ENCODE data around the gene PRPF19. TPM values are rescaled to one million over a fixed set of nuclear protein-coding genes. Genes with fewer than 3 reads are reported as not detected.

The PRPF19 gene
- total and polyA plus RNA-seq, 2 of the 13 experiments (the other 11 are each of a cell fraction or from before 2014, with no cell fraction given) = 27.4 to 91.1 TPM

- peaks cover 2 to 3% of the 10 kb centered on the region in 2 experiments; a peak in 3 of 5 replicates for H3K36me3 ChIP-seq (replicated peaks in 1 of 2; ENCODE audit: control insufficient read depth in 1 of 2, insufficient read depth in 2 of 2, low read length in 2 of 2)
- no peaks in the 10 kb centered on the region for H3K9me3 ChIP-seq (ENCODE audit: low read length)
- WGBS (ENCODE audit: low lambda C conversion rate) = 95% methylated on average over 13 of the region's 27 CpGs
- H3K4me1 ChIP-seq (ENCODE audit: insufficient read depth, low read length) = no peaks in the 10 kb centered on the region
- H3K79me2 ChIP-seq (ENCODE audit: insufficient read depth, low read length) = no peaks in the 10 kb centered on the region
- no peaks in the 10 kb centered on the region for H4K20me1 ChIP-seq (ENCODE audit: insufficient read depth, low read length)
- in situ Hi-C loops (cut with HindIII; ENCODE audit: extremely low pct_ligation_motif_present, low pct_unique_long_range_greater_than_20kb) (no loop called here), intact Hi-C loops (cut with micrococcal nuclease; ENCODE audit: unreplicated experiment) (no loop called here)
- no peak overlapping the region for H2AFZ ChIP-seq (ENCODE audit: low read length)
- no peaks in the 10 kb centered on the region; a peak in 1 of 5 replicates for H3K27me3 ChIP-seq (ENCODE audit: control insufficient read depth in 1 of 2, insufficient read depth in 2 of 2, low read length in 2 of 2)
- BruUV-seq (replicated peaks) = no TSS peak
- no peak for ATAC-seq
- no peak overlapping the region for H3K27ac ChIP-seq (ENCODE audit: extremely low read length, insufficient read depth, low read length)
- ChIA-PET CTCF (ENCODE audit: low intra/inter-chr PET ratio, low total read pairs) (no interaction called here), POLR2A (no interaction called here)
- no peak for FAIRE-seq
- DNase-seq (ENCODE audit: low spot score) = no peak
- no peak overlapping the region for H3K4me3 ChIP-seq (replicated peaks in 1 of 3; ENCODE audit: insufficient read depth in 1 of 3, low read depth in 2 of 3, low read length in 3 of 3)
- no peak overlapping the region for H3K4me2 ChIP-seq (ENCODE audit: low read depth, low read length)
- no peak for TF ChIP-seq RXRA (CRISPR knock-in tag; IDR thresholded peaks at IDR 0.05)
- TF ChIP-seq ZNF138 (CRISPR knock-in tag; IDR thresholded peaks at IDR 0.05; ENCODE audit: low read depth) = no peak
- no peak for TF ChIP-seq CEBPZ (IDR thresholded peaks at IDR 0.05; ENCODE audit: low read length)
- TF ChIP-seq ZNF557 (CRISPR knock-in tag; IDR thresholded peaks at IDR 0.05) = no peak
- no peak for TF ChIP-seq ZNF205 (CRISPR knock-in tag; IDR thresholded peaks at IDR 0.05)
- TF ChIP-seq SRSF9 (IDR thresholded peaks at IDR 0.05; ENCODE audit: borderline replicate concordance, insufficient read depth, low read depth, low read length, poor library complexity, severe bottlenecking) = no peak
- no peak for TF ChIP-seq ZNF451 (CRISPR knock-in tag; IDR thresholded peaks at IDR 0.05)
- TF ChIP-seq TIGD3 (CRISPR knock-in tag; IDR thresholded peaks at IDR 0.05; ENCODE audit: borderline replicate concordance) = no peak
- no peak for TF ChIP-seq ZBTB49 (CRISPR knock-in tag; IDR thresholded peaks at IDR 0.05; ENCODE audit: borderline replicate concordance)
- no peak for TF ChIP-seq TRIM22 (IDR thresholded peaks at IDR 0.05)
- no peak for TF ChIP-seq TBP (CRISPR knock-in tag; IDR thresholded peaks at IDR 0.05)
- no peak for TF ChIP-seq TCF7L2 (IDR thresholded peaks at IDR 0.05; ENCODE audit: low read depth, low read length)
- TF ChIP-seq SAFB2 (CRISPR knock-in tag; IDR thresholded peaks at IDR 0.05; ENCODE audit: borderline replicate concordance, low read depth) = no peak
- no peak for TF ChIP-seq DRAP1 (CRISPR knock-in tag; IDR thresholded peaks at IDR 0.05)
- TF ChIP-seq ETV5 (CRISPR knock-in tag; IDR thresholded peaks at IDR 0.05; ENCODE audit: borderline replicate concordance) = no peak
- H3K9ac ChIP-seq (ENCODE audit: insufficient read depth, low read depth, low read length) = no peak overlapping the region
Observed at GRCh38 chr11:60935676-60936442, 29.5 kb upstream of the PRPF19 start.

Data from HepG2 (cell line).